Activated CD8-positive, alpha-beta memory T cell treated with anti-CD3 and anti-CD28 coated beads for 24 hours (primary cell): ENCODE measurements around the gene PAGR1.
"Not testable (repeated sequence)": the region's sequence is repeated elsewhere in the genome, so short reads cannot be mapped to it uniquely, and the experiment has no call there.

ENCODE experiments used
- DNase-seq: peaks from one replicate; pipeline ENCODE4 v3.0.0-alpha.2; 2020

Gene PAGR1

DNA sequence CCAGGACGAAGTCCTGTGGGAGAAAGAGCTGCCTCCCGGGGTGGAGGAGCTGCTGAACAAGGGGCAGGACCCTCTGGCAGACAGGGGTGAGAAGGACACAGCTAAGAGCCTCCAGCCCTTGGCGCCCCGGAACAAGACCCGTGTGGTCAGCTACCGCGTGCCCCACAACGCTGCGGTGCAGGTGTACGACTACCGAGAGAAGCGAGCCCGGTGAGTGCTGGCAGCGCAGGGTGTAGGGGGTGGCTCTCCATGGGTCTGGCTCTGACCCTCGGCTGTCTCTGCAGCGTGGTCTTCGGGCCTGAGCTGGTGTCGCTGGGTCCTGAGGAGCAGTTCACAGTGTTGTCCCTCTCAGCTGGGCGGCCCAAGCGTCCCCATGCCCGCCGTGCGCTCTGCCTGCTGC, 25.7 kb downstream of the PAGR1 start:
- no peak for DNase-seq

- no peak for DNase-seq
Measured at GRCh38 chr16:29842732-29843346, 26.9 kb downstream of the PAGR1 start.

DNA sequence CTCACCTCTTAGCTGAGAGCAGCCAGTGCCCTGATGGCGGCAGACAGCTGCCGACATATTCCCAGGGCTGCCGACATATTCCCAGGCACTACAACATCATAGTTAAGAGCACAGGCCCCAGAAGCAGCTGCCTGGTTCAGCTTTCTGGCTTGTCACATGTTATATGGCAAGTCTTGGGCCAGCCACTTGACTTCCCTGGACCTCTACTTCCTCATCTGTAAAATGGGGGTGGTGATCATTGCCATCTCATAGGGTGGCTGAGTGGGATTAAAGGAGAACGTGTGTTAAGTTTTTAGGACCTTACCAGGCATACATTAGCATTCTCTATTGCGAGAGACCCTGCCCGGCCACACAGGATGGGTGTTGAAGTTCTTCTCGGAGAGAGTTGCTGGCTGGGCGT, 28.0 kb downstream of the PAGR1 start:
- DNase-seq = no peak

- DNase-seq = no peak
Measured at GRCh38 chr16:29844575-29845331, 28.8 kb downstream of the PAGR1 start.

- no peak for DNase-seq
Measured at GRCh38 chr16:29845656-29846055, 29.7 kb downstream of the PAGR1 start.

DNA sequence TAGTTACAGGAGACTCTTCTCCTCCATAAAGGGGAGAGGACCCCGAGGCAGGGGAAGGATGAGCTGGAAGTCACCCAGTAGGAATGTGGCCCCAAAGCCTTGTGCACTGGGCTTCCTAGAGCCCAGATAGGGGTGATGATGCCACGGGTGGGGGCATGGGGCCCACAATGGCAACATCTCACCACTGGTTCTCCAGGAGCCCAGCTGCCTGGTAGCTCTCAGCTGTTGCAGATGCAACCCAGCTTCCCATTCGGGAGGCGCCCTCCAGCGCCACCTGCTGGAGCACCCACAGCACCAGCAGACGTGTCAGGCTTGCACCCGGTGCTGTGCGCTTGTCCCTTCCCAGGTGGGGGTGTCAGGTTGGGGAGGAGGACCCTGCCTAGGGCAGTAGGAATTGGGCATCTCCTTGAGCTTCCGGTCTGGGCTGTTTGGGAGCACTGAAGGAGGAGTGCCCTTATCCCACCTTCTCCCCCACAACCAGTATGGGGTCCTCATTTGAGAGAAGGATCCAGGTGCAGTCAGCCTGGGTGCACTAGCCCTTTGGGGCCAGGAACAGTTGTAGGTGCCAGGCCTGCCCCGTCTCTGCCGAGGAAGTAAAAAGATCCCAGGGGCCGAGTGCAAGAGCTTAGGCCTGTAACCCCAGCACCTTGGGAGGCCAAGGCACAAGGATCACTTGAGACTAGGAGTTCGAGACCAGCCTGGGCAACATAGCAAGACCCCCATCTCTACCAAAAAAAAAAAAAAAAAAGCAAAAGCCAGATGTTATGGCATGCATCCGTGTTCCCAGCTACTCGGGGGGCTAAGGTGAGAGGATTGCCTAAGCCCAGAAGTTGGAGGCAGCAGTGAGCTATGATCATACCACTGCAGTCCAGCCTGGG, 32.7 kb downstream of the PAGR1 start:
- DNase-seq = peak; percentile 92

DNA sequence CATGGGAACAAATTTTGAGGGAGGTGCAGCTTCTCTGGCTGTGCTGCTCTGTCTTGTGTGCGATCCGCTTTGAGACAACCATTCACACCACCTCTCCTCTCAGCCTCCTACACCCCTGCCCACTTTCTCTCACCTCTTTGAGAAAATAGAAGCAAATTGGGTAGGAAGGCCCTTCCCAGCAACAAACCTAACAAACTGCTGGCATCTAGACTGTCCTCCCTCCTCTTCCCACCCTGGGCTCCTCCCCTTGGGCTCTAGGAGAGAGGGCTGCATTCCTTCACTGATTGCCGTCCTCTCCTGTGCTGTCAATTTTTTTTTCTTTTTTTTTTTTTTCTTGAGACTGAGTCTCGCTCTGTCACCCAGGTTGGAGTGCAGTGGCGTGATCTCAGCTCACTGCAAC, 33.6 kb downstream of the PAGR1 start:
- no peak for DNase-seq

GRCh38 chr16:29850998-29851397, 35.0 kb downstream of the PAGR1 start:
- DNase-seq = no peak

GRCh38 chr16:29852654-29853053, 36.7 kb downstream of the PAGR1 start:
- DNase-seq = no peak

DNA sequence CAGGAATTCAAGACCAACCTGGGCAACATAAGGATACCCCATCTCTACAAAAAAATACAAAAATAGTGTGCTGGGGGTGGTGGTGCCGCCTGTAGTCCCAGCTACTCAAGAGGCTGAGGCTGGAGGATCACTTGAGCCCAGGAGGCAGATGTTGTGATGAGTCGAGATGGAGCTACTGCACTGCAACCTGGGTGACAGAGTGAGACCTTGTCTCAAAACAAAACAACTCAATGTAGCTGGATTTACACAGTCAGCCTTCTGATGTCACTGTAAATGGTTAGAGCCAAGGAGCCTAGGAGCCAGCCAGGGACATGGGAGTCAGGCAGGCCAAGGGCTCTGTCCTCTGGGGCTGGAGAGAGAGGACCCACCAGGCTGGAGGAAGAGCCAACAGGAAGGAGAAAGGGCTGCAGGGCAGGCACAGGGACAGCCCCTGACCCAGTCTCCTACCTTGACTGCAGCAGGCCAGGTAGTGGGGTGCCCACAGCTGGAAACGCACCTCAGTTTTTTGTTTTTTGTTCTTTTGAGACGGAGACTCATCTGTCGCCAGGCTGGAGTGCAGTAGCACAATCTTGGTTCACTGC, 38.7 kb downstream of the PAGR1 start:
- DNase-seq = no peak

GRCh38 chr16:29857133-29857760, 41.3 kb downstream of the PAGR1 start:
- DNase-seq = no peak

DNA sequence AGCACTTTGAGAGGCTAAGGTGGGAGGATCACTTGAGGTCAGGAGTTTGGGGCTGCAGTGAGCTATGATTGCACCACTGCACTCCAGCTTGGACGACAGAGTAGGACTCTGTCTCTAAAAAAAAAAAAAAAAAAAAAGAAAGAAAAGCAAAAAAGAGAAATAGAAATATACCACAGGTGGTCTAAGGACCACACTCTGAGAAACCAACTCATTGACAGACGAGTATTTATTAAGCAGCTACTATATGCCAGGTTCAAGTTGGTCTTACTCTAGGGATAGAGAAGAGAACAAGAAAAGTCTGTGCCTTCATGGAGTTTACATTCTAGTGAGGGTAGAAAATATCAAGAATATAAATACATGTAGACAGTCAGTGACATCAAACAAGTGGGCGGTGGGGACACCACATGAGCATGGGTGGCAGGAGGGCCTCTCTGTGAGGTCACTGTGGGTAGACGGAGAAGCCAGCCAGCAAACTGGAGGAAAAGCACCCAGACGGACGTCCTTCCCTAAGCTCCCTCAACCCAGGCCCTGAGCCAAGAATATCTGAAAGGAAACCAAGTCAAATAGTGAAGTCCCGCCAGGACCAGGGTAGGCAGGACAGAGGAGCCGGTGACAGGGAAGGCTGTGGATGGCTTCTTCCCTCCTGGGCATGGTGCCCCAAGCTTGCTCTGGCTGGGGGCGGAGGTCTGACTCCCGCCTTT, 42.3 kb downstream of the PAGR1 start:
- no peak for DNase-seq

GRCh38 chr16:29858974-29859373, 43.0 kb downstream of the PAGR1 start:
- no peak for DNase-seq

DNA sequence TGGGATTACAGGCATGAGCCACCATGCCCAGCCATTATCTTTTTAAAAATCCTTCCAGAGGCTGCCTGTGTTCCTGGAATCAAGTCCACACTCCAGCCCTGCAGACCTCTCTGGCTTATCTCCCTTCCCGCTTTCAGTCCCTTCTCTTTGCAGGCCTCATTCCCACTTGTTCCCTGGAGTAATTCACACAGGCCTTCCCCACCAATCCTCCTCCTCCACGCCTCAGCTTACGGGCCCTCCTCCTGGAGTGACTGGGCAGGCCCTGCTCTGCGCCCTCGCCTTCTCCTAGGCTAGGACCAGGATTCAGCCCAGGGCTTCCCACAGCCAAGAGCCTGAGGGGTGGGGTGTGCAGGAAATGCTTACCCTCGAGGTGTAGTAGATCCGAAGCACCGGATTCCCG, 44.3 kb downstream of the PAGR1 start:
- no peak for DNase-seq

DNA sequence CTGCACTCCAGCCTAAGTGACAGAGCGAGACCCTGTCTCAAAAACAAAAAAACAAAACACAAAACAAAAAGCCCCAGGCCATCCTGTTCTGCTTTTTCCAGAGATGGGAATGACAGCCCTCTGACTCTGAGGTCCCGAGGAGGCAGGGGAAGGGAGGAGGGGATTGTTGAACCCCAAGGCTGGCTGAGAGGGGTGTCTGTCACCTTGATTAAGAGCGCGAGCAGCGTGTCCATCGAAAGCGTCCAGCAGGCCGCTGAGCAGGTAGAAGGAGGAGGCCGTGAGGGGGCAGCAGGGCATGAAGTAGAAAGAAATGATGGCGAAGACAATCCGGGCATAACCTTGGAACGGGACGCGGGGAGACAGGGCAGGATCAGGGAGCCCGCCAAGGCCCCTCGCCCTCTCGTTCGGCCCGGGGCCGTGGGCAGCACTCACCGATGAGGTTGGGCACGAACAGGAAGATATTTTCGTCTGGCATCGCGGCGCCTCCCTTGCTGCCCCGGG, 46.5 kb downstream of the PAGR1 start:
- DNase-seq = no peak

- DNase-seq = peak; percentile 95
Measured at GRCh38 chr16:29862884-29863668, 47.1 kb downstream of the PAGR1 start, which contains the start of gene CDIPT. Gene CDIPT (minus strand): TSS chr16:29863226. CDS start chr16:29862857, 369 bp downstream.

DNA sequence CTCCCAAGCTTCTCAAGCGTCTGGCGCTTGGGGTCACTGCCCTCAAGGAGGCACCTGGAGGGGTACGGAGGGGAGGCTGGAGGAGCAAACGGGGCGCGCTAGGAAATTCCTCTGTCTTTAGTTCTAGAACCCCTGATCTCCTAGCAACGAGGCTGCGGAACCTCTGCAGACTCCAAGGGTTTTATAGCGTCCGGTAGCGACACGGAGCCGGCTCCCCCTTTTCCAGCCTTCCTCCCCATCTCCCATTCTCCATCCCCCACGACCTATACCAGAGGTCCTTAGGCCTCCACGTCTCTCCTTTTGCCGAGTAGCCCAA, 47.7 kb downstream of the PAGR1 start:
- no peak for DNase-seq

DNA sequence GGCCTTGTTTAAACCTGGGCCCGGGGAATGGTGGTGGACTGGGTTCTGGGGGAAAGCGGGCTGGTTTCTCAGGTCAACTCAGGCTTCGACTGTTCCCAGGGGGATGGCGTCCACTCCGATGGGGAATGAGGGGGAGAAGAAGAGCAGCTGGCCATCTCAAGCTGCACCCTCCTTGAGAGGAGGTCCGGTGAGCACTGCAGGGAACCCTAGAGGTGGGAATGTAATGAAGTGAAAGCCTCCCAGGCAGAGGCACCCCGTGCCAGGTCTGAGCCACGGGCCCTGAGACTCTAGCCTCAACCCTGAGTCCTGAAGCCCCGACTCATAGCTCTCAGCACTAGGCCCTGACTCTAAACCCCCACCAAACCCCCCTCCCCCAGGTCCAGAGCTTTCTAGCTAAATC, 48.3 kb downstream of the PAGR1 start:
- no peak for DNase-seq

GRCh38 chr16:29868396-29869009, 52.6 kb downstream of the PAGR1 start:
- DNase-seq = no peak

- not testable (repeated sequence) for DNase-seq
Measured at GRCh38 chr16:29869067-29869466, 53.1 kb downstream of the PAGR1 start.
